GM19438 (cell line): ENCODE data around the gene ARMC8.

ENCODE experiments used
- ATAC-seq: cut with Tn5 transposase; IDR thresholded peaks from one replicate; pipeline ENCODE4 v1.9.1; 2021; ENCODE audit warnings: low read depth; ENCODE audit not compliant: unreplicated experiment

ARMC8 gene

GRCh38 chr3:138297059-138297607 is 110.0 kb downstream of the ARMC8 start:
- no peak for ATAC-seq

- ATAC-seq: no peak
Observed at GRCh38 chr3:138297876-138298275, 110.8 kb downstream of the ARMC8 start.

GRCh38 chr3:138300647-138301046 is 113.5 kb downstream of the ARMC8 start:
- ATAC-seq: no peak

GRCh38 chr3:138303474-138303873 is 116.4 kb downstream of the ARMC8 start:
- ATAC-seq: no peak

- no peak for ATAC-seq
Observed at GRCh38 chr3:138307899-138308298, 120.8 kb downstream of the ARMC8 start.

- ATAC-seq: no peak
Observed at GRCh38 chr3:138308783-138309182, 121.7 kb downstream of the ARMC8 start.

GRCh38 chr3:138310494-138310893 is 123.4 kb downstream of the ARMC8 start:
- no peak for ATAC-seq

- no peak for ATAC-seq
Observed at GRCh38 chr3:138314751-138315150, 127.7 kb downstream of the ARMC8 start.

- ATAC-seq: no peak
Observed at GRCh38 chr3:138317687-138318086, 130.6 kb downstream of the ARMC8 start.

- no peak for ATAC-seq
Observed at GRCh38 chr3:138323971-138324370, 136.9 kb downstream of the ARMC8 start.

GRCh38 chr3:138325990-138326389 is 138.9 kb downstream of the ARMC8 start:
- no peak for ATAC-seq

- no peak for ATAC-seq
Observed at GRCh38 chr3:138326866-138327595, 139.9 kb downstream of the ARMC8 start.

GRCh38 chr3:138327831-138328230 is 140.7 kb downstream of the ARMC8 start:
- no peak for ATAC-seq

GRCh38 chr3:138328341-138328740 is 141.2 kb downstream of the ARMC8 start:
- no peak for ATAC-seq

- peak; percentile 66 for ATAC-seq
Observed at GRCh38 chr3:138329127-138329983, 142.3 kb downstream of the ARMC8 start, which contains the start of gene NME9. Gene NME9, minus strand, starts transcription at chr3:138329851. Its CDS starts 516 bp downstream, at chr3:138329335.

- ATAC-seq: no peak
Observed at GRCh38 chr3:138329984-138330293, 142.8 kb downstream of the ARMC8 start.

- ATAC-seq: no peak
Observed at GRCh38 chr3:138331143-138331894, 144.2 kb downstream of the ARMC8 start.

GRCh38 chr3:138332472-138333073 is 145.5 kb downstream of the ARMC8 start:
- ATAC-seq: no peak

GRCh38 chr3:138334608-138335007 is 147.5 kb downstream of the ARMC8 start:
- no peak for ATAC-seq

- ATAC-seq: no peak
Observed at GRCh38 chr3:138336454-138336999, 149.4 kb downstream of the ARMC8 start.
